DOHH2 (cell line): ENCODE measurements around the gene NEURL2.

ENCODE experiments used
- H3F3A ChIP-seq: fragments of 200-600 bp; sonication (generic), shearing (Covaris generic); 2 replicates; pipeline ENCODE4 v1.6.0; 2016; ENCODE audit warnings: antibody characterized with exemption, mild to moderate bottlenecking; ENCODE audit not compliant: control insufficient read depth, insufficient read depth
- H3K27ac ChIP-seq: fragments of 200-600 bp; sonication (generic); 2 replicates; pipeline ENCODE4 v1.5.1; 2014; ENCODE audit warnings: low read depth, mild to moderate bottlenecking, low read length, moderate library complexity
- H3K27me3 ChIP-seq: fragments of 200-600 bp; sonication (generic); 2 replicates; pipeline ENCODE4 v1.6.1; 2014; ENCODE audit warnings: mild to moderate bottlenecking, low read length, mixed read lengths; ENCODE audit not compliant: control insufficient read depth
- H3K36me3 ChIP-seq: fragments of 200-600 bp; sonication (generic); 2 replicates; pipeline ENCODE4 v1.6.1; 2014; ENCODE audit warnings: mild to moderate bottlenecking, low read length, moderate library complexity, mixed read lengths; ENCODE audit not compliant: control insufficient read depth
- H3K4me1 ChIP-seq: fragments of 200-600 bp; sonication (generic); 2 replicates; pipeline ENCODE4 v1.6.1; 2014; ENCODE audit warnings: mild to moderate bottlenecking, low read length, mixed read lengths; ENCODE audit not compliant: control insufficient read depth
- H3K4me2 ChIP-seq: fragments of 200-600 bp; sonication (generic); 2 replicates; pipeline ENCODE4 v1.6.0; 2014; ENCODE audit warnings: mild to moderate bottlenecking, low read length, moderate library complexity
- H3K4me3 ChIP-seq: fragments of 200-600 bp; sonication (generic); 2 replicates; pipeline ENCODE4 v1.5.1; 2014; ENCODE audit warnings: mild to moderate bottlenecking, low read length, mixed read lengths
- H3K79me2 ChIP-seq: fragments of 200-600 bp; sonication (generic); 2 replicates; pipeline ENCODE4 v1.6.1; 2014; ENCODE audit warnings: mild to moderate bottlenecking, low read length, mixed read lengths; ENCODE audit not compliant: control insufficient read depth
- H3K9me2 ChIP-seq: fragments of 200-600 bp; sonication (generic); replicated peaks from 2 replicates; pipeline ENCODE4 v1.6.1; 2014; ENCODE audit warnings: mild to moderate bottlenecking, low read length, mixed read lengths; ENCODE audit not compliant: control insufficient read depth
- H3K9me3 ChIP-seq: fragments of 200-600 bp; sonication (generic); 2 replicates; pipeline ENCODE4 v1.6.1; 2014; ENCODE audit warnings: antibody characterized with exemption, low read length, mixed read lengths; ENCODE audit not compliant: control insufficient read depth, insufficient read depth
- H4K20me1 ChIP-seq: fragments of 200-600 bp; sonication (generic); 2 replicates; pipeline ENCODE4 v1.6.0; 2014; ENCODE audit warnings: low read depth, mild to moderate bottlenecking, antibody characterized with exemption, low read length, moderate library complexity; ENCODE audit not compliant: control insufficient read depth, insufficient read depth
- CTCF ChIP-seq: fragments of 200-600 bp; sonication (generic); IDR thresholded peaks from one replicate; pipeline ENCODE4 v1.5.1; 2014; ENCODE audit warnings: antibody characterized with exemption, mild to moderate bottlenecking, low read depth, low read length; ENCODE audit not compliant: poor library complexity, severe bottlenecking
- EZH2phosphoT487 ChIP-seq: fragments of 200-600 bp; sonication (generic); IDR thresholded peaks from 2 replicates; pipeline ENCODE4 v1.6.1; 2017; ENCODE audit warnings: borderline replicate concordance, mild to moderate bottlenecking, antibody characterized with exemption, low read length, moderate library complexity, mixed read lengths

Gene NEURL2

GRCh38 chr20:45911486-45912343 is 20.7 kb upstream of the NEURL2 start, which contains the start of gene PLTP:
PLTP (minus strand) TSS chr20:45912155; CDS start chr20:45911452, 703 bp downstream.
- no peaks in the 10 kb centered on the region for H3K36me3 ChIP-seq
- peaks cover 14% of the 10 kb centered on the region for H3K4me1 ChIP-seq
- no peaks in the 10 kb centered on the region for H3K9me2 ChIP-seq
- H3F3A ChIP-seq: no peaks in the 10 kb centered on the region
- no peak within 1 kb of the TSS for H3K27ac ChIP-seq
- TF ChIP-seq EZH2phosphoT487 (no peak), CTCF (no peak)
- no peaks in the 10 kb centered on the region for H3K9me3 ChIP-seq
- H3K4me3 ChIP-seq: no peak within 1 kb of the TSS; the same call in 1 of the 2 replicates
- peak within 1 kb of the TSS; percentile 26 for H3K4me2 ChIP-seq
- H3K27me3 ChIP-seq: peaks cover 22% of the 10 kb centered on the region
- no peaks in the 10 kb centered on the region for H3K79me2 ChIP-seq
- H4K20me1 ChIP-seq: no peaks in the 10 kb centered on the region

GRCh38 chr20:45910670-45911485 is 19.9 kb upstream of the NEURL2 start:
- peaks cover 20% of the 10 kb centered on the region for H3K27me3 ChIP-seq
- H3K4me3 ChIP-seq: peak overlapping the region; percentile 27; the same call in 1 of the 2 replicates
- TF ChIP-seq CTCF (no peak), EZH2phosphoT487 (no peak)
- no peaks in the 10 kb centered on the region for H3K36me3 ChIP-seq
- no peaks in the 10 kb centered on the region for H3F3A ChIP-seq
- no peak overlapping the region for H3K27ac ChIP-seq
- peaks cover 14% of the 10 kb centered on the region for H3K4me1 ChIP-seq
- H4K20me1 ChIP-seq: no peaks in the 10 kb centered on the region
- no peaks in the 10 kb centered on the region for H3K9me2 ChIP-seq
- H3K79me2 ChIP-seq: no peaks in the 10 kb centered on the region
- no peaks in the 10 kb centered on the region for H3K9me3 ChIP-seq
- peak overlapping the region; percentile 43 for H3K4me2 ChIP-seq

DNA sequence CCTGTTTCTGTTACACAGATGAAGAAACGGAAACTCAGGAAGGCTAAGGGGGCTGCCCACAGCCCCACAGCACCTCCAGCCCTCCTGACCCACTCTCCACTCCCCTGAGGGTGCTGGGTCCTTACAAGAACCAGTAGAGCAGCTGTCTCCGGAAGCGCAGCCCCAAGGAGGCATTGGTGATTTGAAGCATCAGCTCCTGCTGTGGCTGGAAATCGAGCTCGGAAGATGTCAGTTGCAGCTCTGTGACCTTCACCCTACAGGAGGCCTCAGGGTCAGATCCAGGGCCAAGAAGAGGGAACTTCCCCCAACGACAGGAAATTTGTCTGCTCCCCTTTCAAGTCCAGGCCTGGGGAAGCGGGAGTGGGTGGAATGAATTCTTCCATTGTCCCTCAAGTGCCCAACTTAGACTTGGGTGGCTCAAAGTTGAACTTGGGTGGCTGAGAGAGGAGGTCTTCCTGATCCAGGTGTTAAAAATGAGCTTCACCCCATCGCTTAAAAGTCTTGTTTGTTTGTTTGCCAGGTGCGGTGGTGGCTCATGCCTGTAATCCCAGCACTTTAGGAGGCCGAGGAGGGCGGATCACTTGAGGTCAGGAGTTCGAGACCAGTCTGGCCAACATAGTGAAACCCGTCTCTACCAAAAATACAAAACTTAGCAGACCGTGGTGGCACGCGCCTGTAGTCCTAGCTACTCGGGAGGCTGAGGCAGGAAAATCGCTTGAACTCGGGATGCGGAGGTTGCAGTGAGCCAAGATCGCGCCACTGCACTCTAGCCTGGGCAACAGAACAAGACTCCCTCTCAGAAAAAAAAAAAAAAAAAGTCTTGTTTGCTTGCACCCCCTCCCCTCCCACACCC is 19.0 kb upstream of the NEURL2 start:
- no peaks in the 10 kb centered on the region for H3K36me3 ChIP-seq
- TF ChIP-seq EZH2phosphoT487 (no peak), CTCF (no peak)
- no peaks in the 10 kb centered on the region for H3K9me3 ChIP-seq
- no peaks in the 10 kb centered on the region for H4K20me1 ChIP-seq
- peaks cover 14% of the 10 kb centered on the region for H3K4me1 ChIP-seq
- H3K9me2 ChIP-seq: no peaks in the 10 kb centered on the region
- H3K27ac ChIP-seq: no peak overlapping the region
- peak overlapping the region; percentile 43 for H3K4me2 ChIP-seq
- no peaks in the 10 kb centered on the region for H3F3A ChIP-seq
- H3K4me3 ChIP-seq: peak overlapping the region; percentile 27; the same call in 1 of the 2 replicates
- peaks cover 20% of the 10 kb centered on the region for H3K27me3 ChIP-seq
- H3K79me2 ChIP-seq: no peaks in the 10 kb centered on the region
